ENCODE results near the gene ECI1.

The ECI1 gene

GRCh38 chr16:2251296-2252111 lies at the start of gene ECI1:
Gene ECI1 (minus strand): TSS chr16:2251587. CDS start chr16:2251566, 21 bp downstream.
- peak within 1 kb of the TSS; percentile 71 for H3K4me3 ChIP-seq (ENCODE audit: low read depth, low read length)

DNA sequence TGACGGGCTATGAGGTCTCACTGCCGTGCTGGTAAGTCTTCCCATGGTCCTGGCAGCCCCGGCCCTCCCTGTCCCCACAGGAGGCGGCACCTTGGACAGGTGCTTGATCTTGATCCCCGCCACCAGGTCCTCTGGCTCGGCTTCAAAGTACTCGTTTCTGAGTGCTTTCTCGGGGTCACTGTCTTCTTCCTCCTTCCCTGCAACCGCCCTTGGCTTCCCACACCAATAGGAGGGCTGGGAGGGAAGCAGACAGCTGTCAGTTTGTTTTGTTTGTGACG lies 48.5 kb upstream of the ECI1 start:
- H3K4me3 ChIP-seq (ENCODE audit: low read depth, low read length) = no peak overlapping the region

DNA sequence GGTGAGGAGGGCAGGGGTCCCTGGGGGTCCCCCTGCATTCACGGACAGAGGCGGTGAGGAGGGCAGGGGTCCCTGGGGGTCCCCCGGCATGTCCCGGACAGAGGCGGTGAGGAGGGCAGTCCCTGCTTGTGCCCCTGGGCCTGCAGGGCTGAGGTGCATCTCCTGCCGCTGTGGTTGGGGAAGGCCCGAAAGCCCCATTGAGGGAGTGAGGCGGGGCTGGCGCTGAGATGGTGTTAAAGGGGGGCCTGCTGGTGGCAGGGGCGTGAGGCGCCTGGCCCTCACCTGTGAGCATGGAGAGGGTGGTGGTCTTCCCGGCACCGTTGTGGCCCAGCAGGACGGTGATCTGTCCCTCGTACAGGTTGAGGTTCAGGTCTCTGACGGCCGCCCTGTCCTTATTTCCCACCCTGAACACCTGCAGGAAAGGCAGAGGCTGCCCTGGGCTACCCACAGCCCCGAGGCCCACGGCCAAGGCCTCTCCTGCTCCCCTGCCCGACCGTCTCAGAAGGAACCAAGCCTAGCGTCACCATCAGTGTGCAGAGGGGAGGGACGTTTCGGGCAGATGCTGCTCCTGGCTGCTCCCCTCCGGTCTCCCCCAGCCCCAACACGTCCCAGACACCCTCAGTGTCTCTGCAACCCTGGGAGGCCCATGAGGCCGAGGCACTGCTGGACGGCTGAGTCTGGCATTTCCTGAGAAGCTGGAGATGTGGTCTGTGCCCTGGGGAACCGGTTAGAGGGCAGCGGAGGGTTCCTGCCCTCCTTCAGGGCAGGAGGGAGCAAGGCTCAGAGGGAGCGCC lies 47.9 kb upstream of the ECI1 start:
- H3K4me3 ChIP-seq (ENCODE audit: low read depth, low read length) = no peak overlapping the region

DNA sequence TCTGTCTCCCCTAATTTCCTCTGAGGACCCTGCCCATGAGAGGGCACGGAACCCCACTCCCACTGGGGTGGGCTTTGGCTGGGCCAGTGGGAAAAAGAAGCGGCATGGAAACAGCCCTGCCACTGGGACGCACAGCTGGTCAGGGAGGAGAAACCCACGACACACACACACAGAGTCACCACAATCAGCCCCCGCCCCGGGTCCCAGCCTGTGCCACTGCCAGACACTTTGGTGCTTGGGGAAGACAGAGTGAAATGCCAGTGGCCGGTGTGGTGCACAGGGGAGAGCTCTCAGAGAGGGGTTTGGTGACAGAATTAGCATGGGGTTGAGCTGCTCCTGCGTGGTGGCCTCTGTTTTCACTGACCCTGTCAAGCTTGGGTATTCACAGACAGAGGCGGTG lies 47.2 kb upstream of the ECI1 start:
- no peak overlapping the region for H3K4me3 ChIP-seq (ENCODE audit: low read depth, low read length)

DNA sequence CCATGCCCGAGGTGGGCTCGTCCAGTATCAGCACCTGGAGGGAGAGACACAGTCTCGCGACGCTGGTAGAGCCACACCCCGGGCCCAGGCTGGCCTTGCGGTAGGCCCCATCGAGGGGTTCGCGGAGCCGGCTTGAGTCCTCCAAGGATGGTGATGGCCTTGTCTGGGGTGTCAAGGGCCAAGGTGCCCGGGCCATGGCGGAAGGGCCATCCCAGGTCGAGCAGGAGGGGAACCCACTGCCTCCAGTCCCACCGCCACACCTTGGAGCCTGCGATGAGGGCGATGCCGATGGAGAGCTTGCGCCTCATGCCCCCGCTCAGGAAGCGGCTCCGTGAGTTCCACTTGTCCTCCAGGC lies 46.1 kb upstream of the ECI1 start:
- H3K4me3 ChIP-seq (ENCODE audit: low read depth, low read length) = no peak overlapping the region

GRCh38 chr16:2296661-2297505 lies 45.5 kb upstream of the ECI1 start:
- no peak overlapping the region for H3K4me3 ChIP-seq (ENCODE audit: low read depth, low read length)

GRCh38 chr16:2295056-2295798 lies 43.8 kb upstream of the ECI1 start:
- H3K4me3 ChIP-seq (ENCODE audit: low read depth, low read length) = no peak overlapping the region

DNA sequence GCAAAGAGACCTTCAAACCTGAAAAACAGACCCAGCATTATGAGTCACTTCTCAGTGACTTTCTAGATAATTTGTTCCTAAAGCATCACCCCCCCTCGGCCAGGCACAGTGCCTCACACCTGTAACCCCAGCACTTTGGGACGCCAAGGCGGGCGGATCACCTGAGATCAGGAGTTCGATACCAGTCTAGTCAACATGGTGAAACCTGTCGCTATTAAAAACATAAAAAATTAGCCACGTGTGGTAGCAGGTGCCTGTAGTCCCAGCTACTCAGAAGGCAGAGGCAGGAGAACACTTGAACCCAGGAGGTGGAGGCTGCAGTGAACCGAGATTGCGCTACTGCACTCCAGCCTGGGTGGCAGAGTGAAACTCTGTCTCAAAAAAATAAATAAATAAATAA lies 40.8 kb upstream of the ECI1 start:
- H3K4me3 ChIP-seq (ENCODE audit: low read depth, low read length) = no peak overlapping the region

- H3K4me3 ChIP-seq (ENCODE audit: low read depth, low read length) = no peak overlapping the region
These were observed 37.9 kb upstream of the ECI1 start for GRCh38 chr16:2289282-2289681.

DNA sequence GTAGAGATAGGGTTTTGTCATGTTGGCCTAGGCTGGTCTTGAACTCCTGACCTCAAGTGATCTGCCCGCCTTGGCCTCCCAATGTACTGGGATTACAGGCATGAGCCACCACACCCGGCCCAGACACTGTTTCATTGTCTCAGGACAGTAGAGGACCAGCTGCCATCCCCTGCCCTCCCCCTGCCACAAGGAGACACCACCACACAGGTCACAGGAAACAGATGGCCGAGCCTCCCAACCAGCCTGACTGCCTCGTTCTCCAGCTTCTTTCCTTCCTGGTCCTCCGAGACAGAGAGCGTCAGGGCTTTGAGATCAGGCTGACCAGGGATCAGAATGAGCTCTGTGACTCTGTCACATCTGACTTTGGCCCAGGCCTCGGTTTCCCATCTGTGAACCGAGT lies 37.3 kb upstream of the ECI1 start:
- H3K4me3 ChIP-seq (ENCODE audit: low read depth, low read length) = no peak overlapping the region

GRCh38 chr16:2287916-2288547 lies 36.6 kb upstream of the ECI1 start:
- H3K4me3 ChIP-seq (ENCODE audit: low read depth, low read length) = no peak overlapping the region

GRCh38 chr16:2286550-2286949 lies 35.2 kb upstream of the ECI1 start:
- H3K4me3 ChIP-seq (ENCODE audit: low read depth, low read length) = no peak overlapping the region

GRCh38 chr16:2285731-2286191 lies 34.4 kb upstream of the ECI1 start:
- H3K4me3 ChIP-seq (ENCODE audit: low read depth, low read length) = no peak overlapping the region

GRCh38 chr16:2284797-2285576 lies 33.6 kb upstream of the ECI1 start:
- H3K4me3 ChIP-seq (ENCODE audit: low read depth, low read length) = no peak overlapping the region

GRCh38 chr16:2284001-2284770 lies 32.8 kb upstream of the ECI1 start:
- H3K4me3 ChIP-seq (ENCODE audit: low read depth, low read length) = no peak overlapping the region

DNA sequence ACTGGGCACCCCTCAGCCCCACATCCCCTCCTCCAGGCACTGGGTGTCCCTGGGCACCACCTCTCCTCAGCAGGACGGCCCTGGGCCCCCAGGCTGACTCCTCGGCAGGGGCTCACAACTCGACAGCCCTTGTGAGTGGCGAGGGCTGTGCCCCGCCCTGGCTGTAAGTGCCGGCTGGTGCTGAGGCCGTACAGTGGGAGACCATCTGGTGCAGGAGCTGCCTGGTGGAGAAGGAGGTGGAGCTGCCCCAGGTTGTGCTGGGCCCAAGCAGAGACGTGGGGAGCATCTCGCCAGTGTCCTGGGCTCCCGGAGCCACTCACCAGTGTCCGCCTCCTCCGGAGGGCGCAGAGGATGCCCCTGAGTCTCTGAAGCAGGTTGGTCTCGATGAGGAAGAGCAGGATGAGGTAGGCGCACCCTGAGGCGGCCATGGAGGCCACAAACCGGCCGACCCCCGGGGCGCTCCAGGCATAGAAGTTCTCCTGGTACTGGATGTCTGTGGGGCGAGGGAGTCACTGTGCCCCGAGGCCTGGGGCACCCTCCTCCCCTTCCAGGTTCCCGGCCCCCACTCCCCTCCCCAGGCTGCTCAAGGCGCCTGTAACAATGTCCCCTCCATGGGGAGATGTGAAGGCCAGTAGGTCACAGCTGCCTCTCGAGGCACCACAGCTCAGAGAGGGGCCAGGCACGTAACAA lies 31.6 kb upstream of the ECI1 start:
- H3K4me3 ChIP-seq (ENCODE audit: low read depth, low read length) = no peak overlapping the region

- H3K4me3 ChIP-seq (ENCODE audit: low read depth, low read length) = no peak overlapping the region
These were observed 30.9 kb upstream of the ECI1 start for GRCh38 chr16:2282262-2282661.

- no peak overlapping the region for H3K4me3 ChIP-seq (ENCODE audit: low read depth, low read length)
These were observed 29.7 kb upstream of the ECI1 start for GRCh38 chr16:2280981-2281542.

All from iPS-11a (cell line).